Neural progenitor cell (in vitro differentiated cells): ENCODE measurements around the gene CXCR2. TPM values are rescaled to one million over a fixed set of nuclear protein-coding genes. Genes with fewer than 3 reads are reported as not detected.

Experiments
- DNase-seq: peaks from one replicate; pipeline ENCODE4 v3.0.0-alpha.2; 2016; ENCODE audit warnings: low spot score
- H2AFZ ChIP-seq: fragments of 200-600 bp; sonication (generic); replicated peaks from 2 replicates; pipeline ENCODE4 v1.6.1; 2016; ENCODE audit warnings: antibody characterized with exemption
- H3F3A ChIP-seq: fragments of 200-600 bp; sonication (generic); 2 replicates; pipeline ENCODE4 v1.6.1; 2016; ENCODE audit warnings: antibody characterized with exemption, low read depth
- H3K27ac ChIP-seq: fragments of 200-600 bp; sonication (generic); 2 replicates; pipeline ENCODE4 v1.5.1; 2016; ENCODE audit warnings: mild to moderate bottlenecking
- H3K27me3 ChIP-seq: fragments of 200-600 bp; sonication (generic); 2 replicates; pipeline ENCODE4 v1.6.1; 2016; ENCODE audit warnings: mild to moderate bottlenecking, moderate library complexity
- H3K36me3 ChIP-seq: fragments of 200-600 bp; sonication (generic); 2 replicates; pipeline ENCODE4 v1.5.1; 2016
- H3K4me1 ChIP-seq: fragments of 200-600 bp; sonication (generic); 2 replicates; pipeline ENCODE4 v1.6.1; 2016; ENCODE audit warnings: mixed run types
- H3K4me2 ChIP-seq: fragments of 200-600 bp; sonication (generic); 2 replicates; pipeline ENCODE4 v1.6.1; 2016
- H3K4me3 ChIP-seq: fragments of 200-600 bp; sonication (generic); 2 replicates; pipeline ENCODE4 v1.5.1; 2016
- H3K79me2 ChIP-seq: fragments of 200-600 bp; sonication (generic); 2 replicates; pipeline ENCODE4 v1.6.1; 2016; ENCODE audit warnings: low read depth
- H3K9ac ChIP-seq: fragments of 200-600 bp; sonication (generic); 2 replicates; pipeline ENCODE4 v1.6.1; 2016
- H3K9me3 ChIP-seq: fragments of 200-600 bp; sonication (generic); 2 replicates; pipeline ENCODE4 v1.5.1; 2016; ENCODE audit warnings: low read depth
- H4K20me1 ChIP-seq: fragments of 200-600 bp; sonication (generic); 2 replicates; pipeline ENCODE4 v1.6.1; 2016; ENCODE audit warnings: low read depth
- H3K27ac Mint-ChIP-seq: 3 replicates; pipeline ENCODE4 v1.8.0; 2021; ENCODE audit warnings: mixed read lengths
- H3K27me3 Mint-ChIP-seq: 2 replicates; pipeline ENCODE4 v1.8.0; 2022; ENCODE audit warnings: low read depth, mild to moderate bottlenecking, inconsistent platforms, moderate library complexity, mixed read lengths; ENCODE audit not compliant: insufficient read depth
- H3K36me3 Mint-ChIP-seq: 3 replicates; pipeline ENCODE4 v1.8.0; 2021; ENCODE audit warnings: mixed read lengths
- H3K4me1 Mint-ChIP-seq: 3 replicates; pipeline ENCODE4 v1.8.0; 2021; ENCODE audit warnings: mixed read lengths
- H3K4me3 Mint-ChIP-seq: 3 replicates; pipeline ENCODE4 v1.8.0; 2021; ENCODE audit warnings: mild to moderate bottlenecking, moderate library complexity, mixed read lengths
- H3K9me3 Mint-ChIP-seq: 3 replicates; pipeline ENCODE4 v1.8.0; 2020; ENCODE audit warnings: mixed read lengths
- EZH2 ChIP-seq: fragments of 200-600 bp; sonication (generic); IDR thresholded peaks from 2 replicates; pipeline ENCODE4 v1.6.1; 2017; ENCODE audit warnings: antibody characterized with exemption, mild to moderate bottlenecking, moderate library complexity
- EZH2phosphoT487 ChIP-seq: fragments of 200-600 bp; sonication (generic); IDR thresholded peaks from 2 replicates; pipeline ENCODE4 v1.6.1; 2017; ENCODE audit warnings: antibody characterized with exemption
- total RNA-seq: library from RNA; depleted of rRNA; stranded (reverse); fragments of >200 nt; gene quantifications from 2 replicates; pipeline ENCODE4 v1.2.3, GENCODE V29; 2015; ENCODE audit warnings: low replicate concordance
- TF ChIP-seq, protein P1 (sequence below): fragments of 200-600 bp; sonication (generic); IDR thresholded peaks from 2 replicates; pipeline ENCODE4 v1.5.1; 2017; ENCODE audit warnings: antibody characterized with exemption, mild to moderate bottlenecking

The CXCR2 gene
- total RNA-seq, 1 donor from 2014 or later = not detected

DNA sequence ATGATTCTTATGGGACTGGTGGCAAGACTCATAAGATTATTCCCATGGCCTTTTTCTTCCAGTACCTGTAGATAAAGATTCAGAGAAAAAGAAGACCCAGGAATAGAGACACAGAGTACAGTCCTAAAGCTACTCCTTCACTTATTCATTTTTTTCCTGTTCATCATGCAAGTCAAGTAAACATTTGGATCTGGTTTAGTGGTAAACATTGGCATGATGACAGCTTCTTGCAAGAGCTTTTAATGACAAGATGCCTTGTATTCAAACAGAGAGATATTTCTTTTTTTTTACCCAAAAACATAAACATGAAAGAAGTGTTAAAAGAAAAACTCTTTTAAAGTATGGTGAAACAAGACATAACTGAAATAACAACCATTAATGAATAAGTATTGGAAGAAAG, 20.2 kb downstream of the CXCR2 start:
- Histone ChIP-seq H3K4me1 (no peaks in the 10 kb centered on the region), H4K20me1 (no peaks in the 10 kb centered on the region), H3F3A (no peaks in the 10 kb centered on the region), H3K4me3 (no peak overlapping the region), H3K79me2 (no peaks in the 10 kb centered on the region), H3K4me2 (no peak overlapping the region), H3K27me3 (no peaks in the 10 kb centered on the region), H3K36me3 (no peaks in the 10 kb centered on the region), H3K27ac (no peak overlapping the region), H3K9me3 (no peaks in the 10 kb centered on the region), H3K9ac (no peak overlapping the region), H2AFZ (no peak overlapping the region)
- no peak for DNase-seq
- Mint-ChIP-seq H3K36me3 (no peaks in the 10 kb centered on the region), H3K9me3 (peaks cover 6% of the 10 kb centered on the region), H3K4me3 (no peak overlapping the region), H3K4me1 (no peaks in the 10 kb centered on the region), H3K27ac (no peak overlapping the region), H3K27me3 (peaks cover 2% of the 10 kb centered on the region)
- TF ChIP-seq EZH2 (no peak), EZH2phosphoT487 (no peak)
- TF ChIP-seq, protein P1, sequence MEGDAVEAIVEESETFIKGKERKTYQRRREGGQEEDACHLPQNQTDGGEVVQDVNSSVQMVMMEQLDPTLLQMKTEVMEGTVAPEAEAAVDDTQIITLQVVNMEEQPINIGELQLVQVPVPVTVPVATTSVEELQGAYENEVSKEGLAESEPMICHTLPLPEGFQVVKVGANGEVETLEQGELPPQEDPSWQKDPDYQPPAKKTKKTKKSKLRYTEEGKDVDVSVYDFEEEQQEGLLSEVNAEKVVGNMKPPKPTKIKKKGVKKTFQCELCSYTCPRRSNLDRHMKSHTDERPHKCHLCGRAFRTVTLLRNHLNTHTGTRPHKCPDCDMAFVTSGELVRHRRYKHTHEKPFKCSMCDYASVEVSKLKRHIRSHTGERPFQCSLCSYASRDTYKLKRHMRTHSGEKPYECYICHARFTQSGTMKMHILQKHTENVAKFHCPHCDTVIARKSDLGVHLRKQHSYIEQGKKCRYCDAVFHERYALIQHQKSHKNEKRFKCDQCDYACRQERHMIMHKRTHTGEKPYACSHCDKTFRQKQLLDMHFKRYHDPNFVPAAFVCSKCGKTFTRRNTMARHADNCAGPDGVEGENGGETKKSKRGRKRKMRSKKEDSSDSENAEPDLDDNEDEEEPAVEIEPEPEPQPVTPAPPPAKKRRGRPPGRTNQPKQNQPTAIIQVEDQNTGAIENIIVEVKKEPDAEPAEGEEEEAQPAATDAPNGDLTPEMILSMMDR = no peak

DNA sequence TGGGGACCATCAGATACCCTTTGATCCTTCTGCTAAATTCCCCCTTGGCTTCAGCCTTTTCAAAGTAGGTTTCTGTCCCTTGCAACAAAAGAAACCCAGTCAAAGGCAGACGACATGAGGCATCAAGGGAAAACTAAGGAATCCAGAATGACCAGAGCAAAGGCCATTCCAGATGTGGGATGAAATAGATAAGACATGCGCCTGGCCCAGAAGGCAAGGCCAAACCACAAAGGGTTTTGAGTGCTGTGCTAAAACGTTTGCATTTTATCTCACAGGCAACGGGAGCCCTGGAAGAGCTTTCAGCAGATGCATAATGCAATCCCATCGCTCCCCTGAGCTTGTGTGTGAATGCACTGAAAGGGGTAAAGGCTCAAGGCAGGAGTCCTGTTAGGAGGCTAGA, 23.3 kb downstream of the CXCR2 start:
- Histone ChIP-seq H3K9ac (no peak overlapping the region), H3K4me2 (no peak overlapping the region), H3K36me3 (no peaks in the 10 kb centered on the region), H3K9me3 (no peaks in the 10 kb centered on the region), H3K4me1 (no peaks in the 10 kb centered on the region), H2AFZ (no peak overlapping the region), H3K79me2 (no peaks in the 10 kb centered on the region), H3K27me3 (no peaks in the 10 kb centered on the region), H3K27ac (no peak overlapping the region), H3F3A (no peaks in the 10 kb centered on the region), H4K20me1 (no peaks in the 10 kb centered on the region), H3K4me3 (no peak overlapping the region)
- Mint-ChIP-seq H3K9me3 (peaks cover 2% of the 10 kb centered on the region), H3K4me3 (no peak overlapping the region), H3K27me3 (no peaks in the 10 kb centered on the region), H3K4me1 (no peaks in the 10 kb centered on the region), H3K27ac (no peak overlapping the region), H3K36me3 (no peaks in the 10 kb centered on the region)
- TF ChIP-seq EZH2phosphoT487 (no peak), EZH2 (no peak)
- TF ChIP-seq, protein P1 = no peak
- DNase-seq = no peak

DNA sequence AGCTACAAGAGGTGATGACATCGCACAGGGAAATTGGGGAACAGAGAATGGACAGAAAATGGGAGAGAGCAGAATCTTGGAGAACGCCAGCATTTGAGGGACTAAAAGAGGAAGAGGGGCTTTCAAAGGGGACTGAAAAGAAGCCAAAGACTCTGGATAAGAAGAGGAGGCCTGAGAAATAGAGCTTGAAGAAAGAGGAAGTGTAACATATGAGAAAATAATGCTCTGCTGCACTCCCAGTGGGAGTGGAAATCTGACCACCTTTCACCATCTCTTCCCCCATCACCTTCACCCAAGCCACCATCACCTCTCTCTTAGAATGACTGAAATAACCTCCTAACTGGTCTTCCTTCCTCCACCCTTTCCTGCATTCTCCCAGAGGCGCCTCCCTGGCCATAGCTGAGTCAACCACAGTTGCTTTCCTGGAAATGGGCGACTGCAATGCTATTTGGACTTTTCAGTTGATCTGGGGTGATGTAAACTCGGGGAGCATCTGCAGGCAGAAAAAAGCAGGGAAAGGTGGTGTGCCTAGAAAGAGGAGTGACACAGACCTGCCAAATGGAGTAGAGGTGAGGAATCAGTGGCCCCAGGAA, 24.1 kb downstream of the CXCR2 start:
- H3K27ac ChIP-seq = no peak overlapping the region
- no peaks in the 10 kb centered on the region for H3K27me3 ChIP-seq
- H4K20me1 ChIP-seq = no peaks in the 10 kb centered on the region
- H3K9me3 ChIP-seq = no peaks in the 10 kb centered on the region
- no peaks in the 10 kb centered on the region for H3K27me3 Mint-ChIP-seq
- no peaks in the 10 kb centered on the region for H3K4me1 Mint-ChIP-seq
- H3K4me2 ChIP-seq = no peak overlapping the region
- no peak overlapping the region for H3K4me3 ChIP-seq
- no peaks in the 10 kb centered on the region for H3F3A ChIP-seq
- H3K79me2 ChIP-seq = no peaks in the 10 kb centered on the region
- no peak overlapping the region for H3K4me3 Mint-ChIP-seq
- DNase-seq = no peak
- no peak for TF ChIP-seq EZH2
- no peak for TF ChIP-seq EZH2phosphoT487
- TF ChIP-seq, protein P1 = no peak
- H3K36me3 ChIP-seq = no peaks in the 10 kb centered on the region
- H3K9ac ChIP-seq = no peak overlapping the region
- peaks cover 2% of the 10 kb centered on the region for H3K9me3 Mint-ChIP-seq
- no peaks in the 10 kb centered on the region for H3K4me1 ChIP-seq
- H3K27ac Mint-ChIP-seq = no peak overlapping the region
- no peak overlapping the region for H2AFZ ChIP-seq
- H3K36me3 Mint-ChIP-seq = no peaks in the 10 kb centered on the region
